HG02938 (cell line): ENCODE measurements around the gene DOP1B.
"Not testable (repeated sequence)": the region's sequence is repeated elsewhere in the genome, so short reads cannot be mapped to it uniquely, and the experiment has no call there.

Source experiments
- ATAC-seq: cut with Tn5 transposase; IDR thresholded peaks from one replicate; pipeline ENCODE4 v1.9.1; 2021; ENCODE audit warnings: mild to moderate bottlenecking, moderate library complexity; ENCODE audit not compliant: unreplicated experiment

Gene DOP1B

GRCh38 chr21:36171336-36171735, 14.7 kb downstream of the DOP1B start:
- no peak for ATAC-seq

- no peak for ATAC-seq
Measured at GRCh38 chr21:36171741-36172331, 15.2 kb downstream of the DOP1B start.

- ATAC-seq: no peak
Measured at GRCh38 chr21:36174780-36175179, 18.2 kb downstream of the DOP1B start.

- ATAC-seq: no peak
Measured at GRCh38 chr21:36175771-36176565, 19.3 kb downstream of the DOP1B start.

- ATAC-seq: no peak
Measured at GRCh38 chr21:36178349-36178748, 21.7 kb downstream of the DOP1B start.

- ATAC-seq: no peak
Measured at GRCh38 chr21:36179145-36179544, 22.5 kb downstream of the DOP1B start.

- no peak for ATAC-seq
Measured at GRCh38 chr21:36180963-36181362, 24.3 kb downstream of the DOP1B start.

- ATAC-seq: no peak
Measured at GRCh38 chr21:36183144-36183795, 26.6 kb downstream of the DOP1B start.

GRCh38 chr21:36184545-36184944, 27.9 kb downstream of the DOP1B start:
- no peak for ATAC-seq

- ATAC-seq: no peak
Measured at GRCh38 chr21:36185523-36185922, 28.9 kb downstream of the DOP1B start.

- no peak for ATAC-seq
Measured at GRCh38 chr21:36186081-36186480, 29.5 kb downstream of the DOP1B start.

GRCh38 chr21:36186506-36187399, 30.1 kb downstream of the DOP1B start:
- no peak for ATAC-seq

GRCh38 chr21:36188081-36188681, 31.6 kb downstream of the DOP1B start:
- ATAC-seq: no peak

- ATAC-seq: no peak
Measured at GRCh38 chr21:36188937-36189336, 32.3 kb downstream of the DOP1B start.

GRCh38 chr21:36190736-36191135, 34.1 kb downstream of the DOP1B start:
- ATAC-seq: no peak

GRCh38 chr21:36193200-36193599, 36.6 kb downstream of the DOP1B start:
- no peak for ATAC-seq

- ATAC-seq: no peak
Measured at GRCh38 chr21:36194024-36194423, 37.4 kb downstream of the DOP1B start.

- no peak for ATAC-seq
Measured at GRCh38 chr21:36195613-36196012, 39.0 kb downstream of the DOP1B start.

GRCh38 chr21:36199021-36199420, 42.4 kb downstream of the DOP1B start:
- no peak for ATAC-seq

- ATAC-seq: not testable (repeated sequence)
Measured at GRCh38 chr21:36199575-36199974, 43.0 kb downstream of the DOP1B start.
